A673 (cell line): ENCODE data around the gene TMEM229B. TPM values are rescaled to one million over a fixed set of nuclear protein-coding genes. Genes with fewer than 3 reads are reported as not detected.

Source experiments
- BruUV-seq: library from RNA; stranded (reverse); fragments of 400-500 nt; replicated peaks from 2 replicates; lab custom pipeline; 2021; lab: Mats Ljungman, UMichigan
- CTCF ChIA-PET: fragments of 300-600 bp; sonication (Branson Sonifier 250); formaldehyde crosslinking; loops from one replicate; lab custom pipeline; 2022; ENCODE audit warnings: antibody characterized with exemption; lab: Charles Lee
- POLR2A ChIA-PET: fragments of 300-600 bp; sonication (Branson Sonifier 250); formaldehyde crosslinking; loops from one replicate; lab custom pipeline; 2022; ENCODE audit warnings: antibody characterized with exemption; ENCODE audit not compliant: low non-redundant PET; lab: Charles Lee
- DNase-seq: peaks from one replicate; pipeline ENCODE4 v3.0.0-alpha.2; 2015; ENCODE audit warnings: low spot score
- H3K27ac ChIP-seq: fragments of 200-600 bp; sonication (generic); 2 replicates; pipeline ENCODE4 v1.5.1; 2016; ENCODE audit warnings: mixed run types, low read depth, mild to moderate bottlenecking, mixed read lengths, antibody characterized with exemption, low read length; ENCODE audit not compliant: poor library complexity, severe bottlenecking
- H3K27me3 ChIP-seq: fragments of 200-600 bp; sonication (generic); replicated peaks from 2 replicates; pipeline ENCODE4 v1.6.1; 2017; ENCODE audit warnings: mixed run types, low read depth, mild to moderate bottlenecking, mixed read lengths, antibody characterized with exemption, low read length; ENCODE audit not compliant: insufficient read depth, poor library complexity
- H3K36me3 ChIP-seq: fragments of 200-600 bp; sonication (generic); 2 replicates; pipeline ENCODE4 v1.6.1; 2016; ENCODE audit warnings: mixed run types, mild to moderate bottlenecking, mixed read lengths, antibody characterized with exemption, low read length; ENCODE audit not compliant: insufficient read depth, poor library complexity, severe bottlenecking
- H3K4me1 ChIP-seq: fragments of 200-600 bp; sonication (generic); 2 replicates; pipeline ENCODE4 v1.6.1; 2017; ENCODE audit warnings: mixed run types, mild to moderate bottlenecking, mixed read lengths, antibody characterized with exemption, low read length; ENCODE audit not compliant: insufficient read depth, poor library complexity, severe bottlenecking
- H3K4me3 ChIP-seq: fragments of 200-600 bp; sonication (generic); 2 replicates; pipeline ENCODE4 v1.5.1; 2016; ENCODE audit warnings: low read depth, mixed run types, mild to moderate bottlenecking, mixed read lengths, low read length; ENCODE audit not compliant: poor library complexity, severe bottlenecking
- H3K9me3 ChIP-seq: fragments of 200-600 bp; sonication (generic); 2 replicates; pipeline ENCODE4 v1.6.1; 2016; ENCODE audit warnings: mixed run types, low read depth, mild to moderate bottlenecking, mixed read lengths, antibody characterized with exemption, low read length; ENCODE audit not compliant: poor library complexity, severe bottlenecking
- CTCF ChIP-seq: fragments of 300-800, 200-600 bp; sonication (generic); conservative IDR thresholded peaks from 2 replicates; pipeline ENCODE4 v1.5.1; 2017; ENCODE audit warnings: low read depth, mild to moderate bottlenecking, antibody characterized with exemption, low read length, moderate library complexity, mixed read lengths
- EZH2 ChIP-seq: fragments of 200-600 bp; sonication (generic); IDR thresholded peaks from 2 replicates; pipeline ENCODE4 v1.6.1; 2017; ENCODE audit warnings: borderline replicate concordance, low read depth, mild to moderate bottlenecking, mixed read lengths, antibody characterized with exemption, low read length; ENCODE audit not compliant: poor library complexity, severe bottlenecking
- intact Hi-C: fragments of 100-400 bp; cut with micrococcal nuclease; formaldehyde crosslinking; loops from one replicate; pipeline ENCODE4 v1.10.0; 2022; ENCODE audit not compliant: unreplicated experiment
- total RNA-seq: library from RNA; stranded (reverse); gene quantifications from 2 replicates; pipeline ENCODE4 v1.2.3, GENCODE V29; 2021

Gene TMEM229B
- total RNA-seq, 1 experiment from 2014 or later: not detected

- Histone ChIP-seq H3K4me1 (no peaks in the 10 kb centered on the region), H3K9me3 (no peaks in the 10 kb centered on the region), H3K27me3 (no peaks in the 10 kb centered on the region), H3K36me3 (no peaks in the 10 kb centered on the region), H3K4me3 (no peak overlapping the region), H3K27ac (no peak overlapping the region)
- ChIA-PET CTCF (no interaction called here), POLR2A (no interaction called here)
- TF ChIP-seq CTCF (no peak), EZH2 (no peak)
- no TSS peak for BruUV-seq
- intact Hi-C loops: no loop called here
- DNase-seq: no peak
Measured at GRCh38 chr14:67464377-67464776, 24.1 kb downstream of the TMEM229B start.

- TF ChIP-seq EZH2: no peak
- no peak for TF ChIP-seq CTCF
Measured at GRCh38 chr14:67463900-67464299, 24.6 kb downstream of the TMEM229B start.

GRCh38 chr14:67461996-67462395 is 26.5 kb downstream of the TMEM229B start:
- Histone ChIP-seq H3K4me1 (no peaks in the 10 kb centered on the region), H3K27ac (no peak overlapping the region), H3K9me3 (no peaks in the 10 kb centered on the region), H3K4me3 (no peak overlapping the region), H3K36me3 (no peaks in the 10 kb centered on the region), H3K27me3 (no peaks in the 10 kb centered on the region)
- TF ChIP-seq EZH2 (no peak), CTCF (no peak)
- ChIA-PET POLR2A (no interaction called here), CTCF (interaction anchor here (0.7 kb wide), 1 partner anchor 8 kb away, joined by 3 read pairs; no protein-coding TSS in a partner anchor)
- no TSS peak for BruUV-seq
- intact Hi-C loops: no loop called here
- no peak for DNase-seq

More at GRCh38 chr14:67463900-67464299, 24.6 kb downstream of the TMEM229B start:
- Histone ChIP-seq H3K36me3 (no peaks in the 10 kb centered on the region), H3K4me3 (no peak overlapping the region), H3K4me1 (no peaks in the 10 kb centered on the region), H3K27ac (no peak overlapping the region), H3K9me3 (no peaks in the 10 kb centered on the region), H3K27me3 (no peaks in the 10 kb centered on the region)
- no TSS peak for BruUV-seq
- POLR2A ChIA-PET: no interaction called here
- DNase-seq: no peak
- intact Hi-C loops: no loop called here
- CTCF ChIA-PET: no interaction called here
